HG02938 (cell line): ENCODE measurements around the gene SPEG.

Experiments used
- ATAC-seq: cut with Tn5 transposase; IDR thresholded peaks from one replicate; pipeline ENCODE4 v1.9.1; 2021; ENCODE audit warnings: mild to moderate bottlenecking, moderate library complexity; ENCODE audit not compliant: unreplicated experiment

SPEG gene

GRCh38 chr2:219525533-219526232 lies 91.0 kb downstream of the SPEG start:
- no peak for ATAC-seq

- ATAC-seq: no peak
Observed at GRCh38 chr2:219526320-219527075, 91.9 kb downstream of the SPEG start.

GRCh38 chr2:219527076-219527394 lies 92.4 kb downstream of the SPEG start:
- no peak for ATAC-seq

GRCh38 chr2:219527472-219527871 lies 92.8 kb downstream of the SPEG start:
- ATAC-seq: no peak

GRCh38 chr2:219530048-219530963 lies 95.7 kb downstream of the SPEG start:
- ATAC-seq: peak; percentile 79

GRCh38 chr2:219531639-219532377 lies 97.2 kb downstream of the SPEG start:
- ATAC-seq: no peak

GRCh38 chr2:219532378-219532649 lies 97.7 kb downstream of the SPEG start:
- ATAC-seq: no peak

GRCh38 chr2:219533930-219534661 lies 99.5 kb downstream of the SPEG start:
- ATAC-seq: no peak

- ATAC-seq: no peak
Observed at GRCh38 chr2:219536425-219536824, 101.8 kb downstream of the SPEG start.

- ATAC-seq: no peak
Observed at GRCh38 chr2:219536967-219537366, 102.3 kb downstream of the SPEG start.

- ATAC-seq: no peak
Observed at GRCh38 chr2:219537657-219538488, 103.2 kb downstream of the SPEG start.

GRCh38 chr2:219538504-219538951 lies 103.9 kb downstream of the SPEG start:
- no peak for ATAC-seq

- ATAC-seq: no peak
Observed at GRCh38 chr2:219538956-219539788, 104.5 kb downstream of the SPEG start.

- ATAC-seq: no peak
Observed at GRCh38 chr2:219539926-219540678, 105.5 kb downstream of the SPEG start.

- no peak for ATAC-seq
Observed at GRCh38 chr2:219540784-219541504, 106.3 kb downstream of the SPEG start.

- peak; percentile 43 for ATAC-seq
Observed at GRCh38 chr2:219541611-219542180, 107.1 kb downstream of the SPEG start.
